GM12878 (cell line): ENCODE measurements around the gene YPEL2. TPM values are rescaled to one million over a fixed set of nuclear protein-coding genes. Genes with fewer than 3 reads are reported as not detected.

Experiments used
- ATAC-seq: fragments of 200-7000 bp; cut with Tn5 transposase; 3 replicates; pipeline ENCODE4 v1.9.1; 2020; ENCODE audit warnings: mild to moderate bottlenecking, moderate library complexity
- BruUV-seq: library from RNA; stranded (reverse); fragments of 400-500 nt; replicated peaks from 2 replicates; lab custom pipeline; 2021; lab: Mats Ljungman, UMichigan
- CTCF ChIA-PET: fragments of 300-600 bp; sonication (Branson Sonifier 250); formaldehyde crosslinking; extraction: SDS; loops from one replicate; lab custom pipeline; 2021; ENCODE audit warnings: inconsistent platforms; lab: Yijun Ruan, JAX
- POLR2A ChIA-PET: fragments of 350-600 bp; formaldehyde crosslinking; extraction: SDS; loops from one replicate; lab custom pipeline; 2021; ENCODE audit warnings: inconsistent platforms; lab: Charles Lee
- RAD21 ChIA-PET: fragments of 300-600 bp; sonication (Branson Sonifier 250); formaldehyde crosslinking; loops from one replicate; lab custom pipeline; 2023; ENCODE audit warnings: antibody characterized with exemption; ENCODE audit not compliant: unreplicated experiment; lab: Charles Lee
- SMC1A ChIA-PET: fragments of 300-600 bp; sonication (Branson Sonifier 250); formaldehyde crosslinking; loops from one replicate; lab custom pipeline; 2023; ENCODE audit not compliant: unreplicated experiment, uncharacterized antibody; lab: Charles Lee
- DNase-seq: peaks from one replicate; pipeline ENCODE4 v3.0.0-alpha.2; 2011; ENCODE audit warnings: low read depth, low spot score
- FAIRE-seq: peaks from 3 replicates; lab custom pipeline; 2011; peaks lifted over from hg19 to GRCh38; lab: Jason Lieb, UNC
- H2AFZ ChIP-seq: 2 replicates; pipeline ENCODE4 v1.6.0; 2011; ENCODE audit warnings: low read depth, low read length, control low read depth; ENCODE audit not compliant: control insufficient read depth
- H3K27ac ChIP-seq: 2 replicates; pipeline ENCODE4 v1.5.1; 2011; ENCODE audit warnings: control low read depth; ENCODE audit not compliant: control insufficient read depth, insufficient read depth
- H3K27me3 ChIP-seq, 2 experiments: replicated peaks in 1 of 2; 2 replicates each; pipeline versions ENCODE4 v1.6.0 to v1.6.1; 2011; ENCODE audit warnings: low read length in 1 of 2; ENCODE audit not compliant: control insufficient read depth in 2 of 2, insufficient read depth in 2 of 2
- H3K36me3 ChIP-seq, 2 experiments: 2 replicates each; pipeline ENCODE4 v1.5.1; 2011; ENCODE audit warnings: low read length in 1 of 2; ENCODE audit not compliant: control insufficient read depth in 2 of 2, insufficient read depth in 2 of 2
- H3K4me1 ChIP-seq: 2 replicates; pipeline ENCODE4 v1.6.1; 2011; ENCODE audit warnings: mild to moderate bottlenecking, low read length, moderate library complexity, mixed read lengths; ENCODE audit not compliant: control insufficient read depth, insufficient read depth
- H3K4me2 ChIP-seq: 2 replicates; pipeline ENCODE4 v1.6.0; 2011; ENCODE audit warnings: control low read depth; ENCODE audit not compliant: control insufficient read depth, insufficient read depth
- H3K4me3 ChIP-seq: fragments of 200-600 bp; sonication (generic); 2 replicates; pipeline ENCODE4 v1.5.1; 2016
- H3K79me2 ChIP-seq: 2 replicates; pipeline ENCODE4 v1.6.0; 2011; ENCODE audit warnings: low read length; ENCODE audit not compliant: control insufficient read depth, insufficient read depth
- H3K9ac ChIP-seq: 2 replicates; pipeline ENCODE4 v1.8.0; 2011; ENCODE audit warnings: low read length, control low read depth, mixed read lengths; ENCODE audit not compliant: control insufficient read depth, insufficient read depth
- H3K9me3 ChIP-seq: replicated peaks from 3 replicates; pipeline ENCODE4 v1.5.1; 2011; ENCODE audit warnings: mild to moderate bottlenecking, low read length; ENCODE audit not compliant: control insufficient read depth, insufficient read depth
- H4K20me1 ChIP-seq: 2 replicates; pipeline ENCODE4 v1.6.0; 2011; ENCODE audit not compliant: control insufficient read depth, insufficient read depth
- KLF5 ChIP-seq: fragments of 450-650 bp; IDR thresholded peaks from 2 replicates; pipeline ENCODE4 v1.6.1; 2014; ENCODE audit warnings: mild to moderate bottlenecking; ENCODE audit not compliant: partially characterized antibody
- MTA3 ChIP-seq: IDR thresholded peaks from 2 replicates; pipeline ENCODE4 v1.6.1; 2012; ENCODE audit warnings: low read length, inconsistent platforms, borderline replicate concordance
- RB1 ChIP-seq: fragments of 450-650 bp; formaldehyde crosslinking; IDR thresholded peaks from 2 replicates; pipeline ENCODE4 v1.6.1; 2017; ENCODE audit warnings: mild to moderate bottlenecking, borderline replicate concordance
- STAT3 ChIP-seq: IDR thresholded peaks from 2 replicates; pipeline ENCODE4 v1.6.1; 2011; ENCODE audit warnings: low read depth, low read length, improper control_type of control experiment
- ZNF217 ChIP-seq: fragments of 450-650 bp; IDR thresholded peaks from 2 replicates; pipeline ENCODE4 v1.6.1; 2017; ENCODE audit warnings: antibody characterized with exemption, mild to moderate bottlenecking
- WGBS: methylation state at CpG from one replicate; pipeline ENCODE4 v1.1.6; 2016; ENCODE audit warnings: low lambda C conversion rate; ENCODE audit not compliant: insufficient replicate concordance, insufficient coverage; ENCODE audit errors: missing lambda C conversion rate; 5-methylcytosine and 5-hydroxymethylcytosine counted together
- in situ Hi-C: fragments of 300-500 bp; cut with MboI; formaldehyde crosslinking; loops from 9 replicates; pipeline ENCODE4 v1.14.3; 2018; ENCODE audit warnings: mixed read lengths
- intact Hi-C: fragments of 100-400 bp; cut with micrococcal nuclease; formaldehyde crosslinking; loops from one replicate; pipeline ENCODE4 v1.14.2; 2022; ENCODE audit not compliant: unreplicated experiment
- polyA plus RNA-seq, 11 experiments: library from polyadenylated mRNA; depleted of rRNA in 4 of 11; unstranded in 6 of 11; stranded (reverse) in 5 of 11; fragments of >200 nt; fragmentation: Nextera tagmentation in 4 of 11; fragmentation: Illumina TruSeq in 1 of 11; extraction: Ambion mirVana in 4 of 11; extraction: Trizol in 1 of 11; gene quantifications; 1 replicate in 1 of 11; 2 replicates in 10 of 11; pipeline versions ENCODE4 v1.2.1 to v1.2.3, GENCODE V29; 2011 to 2016; ENCODE audit warnings: inconsistent platforms in 2 of 11, missing spikeins in 2 of 11, low read depth in 1 of 11
- total RNA-seq, 4 experiments: library from RNA; depleted of rRNA in 3 of 4; stranded (reverse); fragments of >200 nt in 3 of 4; fragmentation: Illumina TruSeq in 1 of 4; extraction: Trizol in 1 of 4; gene quantifications; 2 replicates each; pipeline versions ENCODE4 v1.2.1 to v1.2.3, GENCODE V29; 2013 to 2021

YPEL2 gene
- total and polyA plus RNA-seq, 10 of the 15 experiments (the other 5 are each of a cell fraction or from before 2014, with no cell fraction given), result 0.11 to 8.1 (median 0.48) TPM

- no peaks in the 10 kb centered on the region for H3K9me3 ChIP-seq
- H3K27me3 ChIP-seq, result no peaks in the 10 kb centered on the region
- no peak for FAIRE-seq
- H3K79me2 ChIP-seq, result no peaks in the 10 kb centered on the region
- no peak for TF ChIP-seq MTA3
- no peak for TF ChIP-seq KLF5
- BruUV-seq, result no TSS peak
- in situ Hi-C loops, result no loop called here
- ChIA-PET POLR2A (no interaction called here), CTCF (interaction anchor here (1.3 kb wide), 1 partner anchor 12 kb away, joined by 3 read pairs; no protein-coding TSS in a partner anchor), RAD21 (no interaction called here), SMC1A (interaction anchor here (0.8 to 1.8 kb wide), 2 partner anchors 82 to 85 kb away, joined by 3 to 5 read pairs; no protein-coding TSS in a partner anchor)
- DNase-seq, result no peak
- H3K4me2 ChIP-seq, result no peak overlapping the region
- H3K4me3 ChIP-seq, result no peak overlapping the region
- H3K4me1 ChIP-seq, result no peaks in the 10 kb centered on the region
- no peaks in the 10 kb centered on the region for H3K36me3 ChIP-seq
- intact Hi-C loops, result no loop called here
- ATAC-seq, result no peak
- H4K20me1 ChIP-seq, result no peaks in the 10 kb centered on the region
- no peak overlapping the region for H2AFZ ChIP-seq
- no peak overlapping the region for H3K9ac ChIP-seq
- 94% methylated on average over 3 of the region's 3 CpGs for WGBS
- no peak overlapping the region for H3K27ac ChIP-seq
These were observed 10.5 kb downstream of the YPEL2 start for GRCh38 chr17:59341922-59342321.

- in situ Hi-C loops, result no loop called here
- no peaks in the 10 kb centered on the region for H3K36me3 ChIP-seq
- POLR2A ChIA-PET, result no interaction called here
- H3K4me1 ChIP-seq, result no peaks in the 10 kb centered on the region
- WGBS, result 1% methylated on average over 4 of the region's 4 CpGs
- H3K9me3 ChIP-seq, result no peaks in the 10 kb centered on the region
- no TSS peak for BruUV-seq
- intact Hi-C loops, result no loop called here
- no peak overlapping the region for H3K4me3 ChIP-seq
- H3K4me2 ChIP-seq, result no peak overlapping the region
- peak; percentile 56 for ATAC-seq
- H4K20me1 ChIP-seq, result no peaks in the 10 kb centered on the region
- no peak overlapping the region for H3K9ac ChIP-seq
- H3K27me3 ChIP-seq, result no peaks in the 10 kb centered on the region
- CTCF ChIA-PET, result interaction anchor here (1.3 to 1.6 kb wide), 3 partner anchors 13 to 99 kb away, joined by 3 to 6 read pairs (median 4); no protein-coding TSS in a partner anchor
- FAIRE-seq, result no peak
- no peak for DNase-seq
- no peak overlapping the region for H2AFZ ChIP-seq
- H3K79me2 ChIP-seq, result no peaks in the 10 kb centered on the region
- no peak overlapping the region for H3K27ac ChIP-seq
- SMC1A ChIA-PET, result interaction anchor here (0.8 to 1.8 kb wide), 5 partner anchors 19 to 99 kb away, joined by 3 to 5 read pairs (median 4); no protein-coding TSS in a partner anchor
- RAD21 ChIA-PET, result no interaction called here
- TF ChIP-seq ZNF217, result no peak
- no peak for TF ChIP-seq RB1
- TF ChIP-seq STAT3, result no peak
These were observed 11.3 kb downstream of the YPEL2 start for GRCh38 chr17:59342681-59343131.
